PFSK-1 (cell line): ENCODE measurements around the gene SPHK2.

Experiments used
- POLR2AphosphoS5 ChIP-seq: IDR thresholded peaks from 2 replicates; pipeline ENCODE4 v1.6.1; 2012; ENCODE audit warnings: low read depth, mild to moderate bottlenecking, control low read depth, low read length, moderate library complexity
- REST ChIP-seq, 2 experiments: IDR thresholded peaks; 2 replicates each; pipeline versions ENCODE4 v1.6.1 to v1.8.0; 2011 to 2012; ENCODE audit warnings: low read depth in 2 of 2, low read length in 2 of 2, control low read depth in 1 of 2, inconsistent platforms in 1 of 2, mild to moderate bottlenecking in 1 of 2, moderate library complexity in 1 of 2; ENCODE audit not compliant: insufficient read depth in 1 of 2
- SIN3A ChIP-seq: IDR thresholded peaks from 2 replicates; pipeline ENCODE4 v1.6.1; 2012; ENCODE audit warnings: mild to moderate bottlenecking, low read length, moderate library complexity, borderline replicate concordance; ENCODE audit not compliant: insufficient read depth

GRCh38 chr19:48658483-48658882 is 39.2 kb downstream of the SPHK2 start:
- no peak for TF ChIP-seq POLR2AphosphoS5
- no peak for TF ChIP-seq REST (IDR thresholded peaks at IDR 0.05; ENCODE audit: insufficient read depth in 1 of 2, low read depth in 2 of 2, low read length in 2 of 2)
- no peak for TF ChIP-seq SIN3A
